GM12878 (cell line): Measurements from ENCODE around the gene C5. TPM values are rescaled to one million over a fixed set of nuclear protein-coding genes. Genes with fewer than 3 reads are reported as not detected.

ENCODE experiments used
- BACH1 ChIP-seq: fragments of 450-650 bp; IDR thresholded peaks from 2 replicates; pipeline ENCODE4 v1.6.1; 2017; ENCODE audit warnings: mild to moderate bottlenecking, borderline replicate concordance
- BHLHE40 ChIP-seq, 2 experiments: fragments of 450-650 bp in 1 of 2; IDR thresholded peaks; 2 replicates each; pipeline ENCODE4 v1.6.1; 2011 to 2017; ENCODE audit warnings: low read depth in 2 of 2, borderline replicate concordance in 1 of 2, improper control_type of control experiment in 1 of 2, low read length in 1 of 2, mild to moderate bottlenecking in 1 of 2
- BMI1 ChIP-seq: fragments of 450-650 bp; IDR thresholded peaks from 2 replicates; pipeline ENCODE4 v1.6.1; 2016; ENCODE audit warnings: mild to moderate bottlenecking, moderate library complexity, borderline replicate concordance
- CEBPZ ChIP-seq: fragments of 150-350 bp; IDR thresholded peaks from 2 replicates; pipeline ENCODE4 v1.6.1; 2016; ENCODE audit warnings: low read depth, low read length
- CREM ChIP-seq: IDR thresholded peaks from 2 replicates; pipeline ENCODE4 v1.6.1; 2014; ENCODE audit warnings: antibody characterized with exemption, low read depth
- DPF2 ChIP-seq: fragments of 450-650 bp; IDR thresholded peaks from 2 replicates; pipeline ENCODE4 v1.6.1; 2017; ENCODE audit warnings: mild to moderate bottlenecking
- E2F4 ChIP-seq: IDR thresholded peaks from 2 replicates; pipeline ENCODE4 v1.6.1; 2012; ENCODE audit warnings: low read depth, low read length, improper control_type of control experiment
- EP300 ChIP-seq, 2 experiments: fragments of 150-350 bp in 1 of 2; IDR thresholded peaks; 2 replicates each; pipeline ENCODE4 v1.6.1; 2011 to 2012; ENCODE audit warnings: low read depth in 2 of 2, low read length in 2 of 2, borderline replicate concordance in 1 of 2, improper control_type of control experiment in 1 of 2, inconsistent platforms in 1 of 2; ENCODE audit not compliant: control insufficient read depth in 1 of 2
- IKZF2 ChIP-seq, 2 experiments: fragments of 450-650 bp; IDR thresholded peaks; 2 replicates each; pipeline ENCODE4 v1.6.1; 2017; ENCODE audit warnings: mild to moderate bottlenecking in 2 of 2, moderate library complexity in 2 of 2
- IRF4 ChIP-seq: IDR thresholded peaks from 2 replicates; pipeline ENCODE4 v1.6.1; 2011; ENCODE audit warnings: low read depth, low read length
- IRF5 ChIP-seq: fragments of 450-650 bp; IDR thresholded peaks from 2 replicates; pipeline ENCODE4 v1.6.1; 2017; ENCODE audit warnings: borderline replicate concordance
- JUND ChIP-seq: IDR thresholded peaks from 2 replicates; pipeline ENCODE4 v1.6.1; 2012; ENCODE audit warnings: low read depth, mild to moderate bottlenecking, low read length, improper control_type of control experiment, moderate library complexity
- MLLT1 ChIP-seq: fragments of 450-650 bp; IDR thresholded peaks from 2 replicates; pipeline ENCODE4 v1.6.1; 2016; ENCODE audit warnings: mild to moderate bottlenecking
- NBN ChIP-seq: fragments of 450-650 bp; IDR thresholded peaks from 2 replicates; pipeline ENCODE4 v1.6.1; 2016
- NFIC ChIP-seq: IDR thresholded peaks from 2 replicates; pipeline ENCODE4 v1.6.1; 2012; ENCODE audit warnings: low read depth, mild to moderate bottlenecking, inconsistent platforms, low read length, moderate library complexity
- PBX3 ChIP-seq: IDR thresholded peaks from 2 replicates; pipeline ENCODE4 v1.6.1; 2011; ENCODE audit warnings: mild to moderate bottlenecking, low read depth, low read length, moderate library complexity; ENCODE audit not compliant: insufficient replicate concordance
- POLR2A ChIP-seq: IDR thresholded peaks from 2 replicates; pipeline ENCODE4 v1.6.1; 2011; ENCODE audit warnings: low read depth, mild to moderate bottlenecking, low read length
- POU2F2 ChIP-seq: IDR thresholded peaks from 3 replicates; pipeline ENCODE4 v1.6.1; 2011; ENCODE audit warnings: low read depth, mild to moderate bottlenecking, low read length, borderline replicate concordance
- RELB ChIP-seq: fragments of 450-650 bp; IDR thresholded peaks from 2 replicates; pipeline ENCODE4 v1.6.1; 2017; ENCODE audit warnings: low read depth, mild to moderate bottlenecking, moderate library complexity
- SIN3A ChIP-seq: IDR thresholded peaks from 2 replicates; pipeline ENCODE4 v1.6.1; 2012; ENCODE audit warnings: low read depth, low read length, improper control_type of control experiment
- ZNF24 ChIP-seq: fragments of 450-650 bp; IDR thresholded peaks from 2 replicates; pipeline ENCODE4 v1.6.1; 2017; ENCODE audit warnings: antibody characterized with exemption, mild to moderate bottlenecking
- polyA plus RNA-seq, 11 experiments: library from polyadenylated mRNA; depleted of rRNA in 4 of 11; unstranded in 6 of 11; stranded (reverse) in 5 of 11; fragments of >200 nt; fragmentation: Nextera tagmentation in 4 of 11; fragmentation: Illumina TruSeq in 1 of 11; extraction: Ambion mirVana in 4 of 11; extraction: Trizol in 1 of 11; gene quantifications; 1 replicate in 1 of 11; 2 replicates in 10 of 11; pipeline versions ENCODE4 v1.2.1 to v1.2.3, GENCODE V29; 2011 to 2016; ENCODE audit warnings: inconsistent platforms in 2 of 11, missing spikeins in 2 of 11, low read depth in 1 of 11
- total RNA-seq, 4 experiments: library from RNA; depleted of rRNA in 3 of 4; stranded (reverse); fragments of >200 nt in 3 of 4; fragmentation: Illumina TruSeq in 1 of 4; extraction: Trizol in 1 of 4; gene quantifications; 2 replicates each; pipeline versions ENCODE4 v1.2.1 to v1.2.3, GENCODE V29; 2013 to 2021

C5 gene
- total and polyA plus RNA-seq, 10 of the 15 experiments (the other 5 are each of a cell fraction or from before 2014, with no cell fraction given) = 0.39 to 2.2 (median 1.2) TPM

- no peak for TF ChIP-seq IRF5
- peak; percentile 93 for TF ChIP-seq NBN
- TF ChIP-seq ZNF24 = no peak
- peak; percentile 91 for TF ChIP-seq PBX3
- peak; percentile 80 for TF ChIP-seq IRF4
- TF ChIP-seq E2F4 = no peak
- peak; percentile 48 to 57; a peak in 2 of 4 replicates for TF ChIP-seq EP300 (IDR thresholded peaks at IDR 0.05; ENCODE audit: borderline replicate concordance in 1 of 2, control insufficient read depth in 1 of 2, low read depth in 2 of 2, low read length in 2 of 2)
- peak; percentile 93; the same call in 1 of the 2 replicates for TF ChIP-seq DPF2
- peak; percentile 52 for TF ChIP-seq NFIC
- TF ChIP-seq IKZF2 (IDR thresholded peaks at IDR 0.05) = peak; percentile 97 to 98
- TF ChIP-seq SIN3A = no peak
- TF ChIP-seq CEBPZ = no peak
- TF ChIP-seq POU2F2 = 0 out of 3 replicates have a peak, but pooled peaks have one; percentile 29
- no peak for TF ChIP-seq JUND
- TF ChIP-seq BACH1 = no peak
- TF ChIP-seq BMI1 = no peak
- no peak for TF ChIP-seq POLR2A
- 0 out of 2 replicates have a peak, but pooled peaks have one; percentile 23 for TF ChIP-seq CREM
- TF ChIP-seq RELB = peak; percentile 91
- TF ChIP-seq MLLT1 = peak; percentile 80; the same call in 1 of the 2 replicates
- peak; percentile 18 to 38; a peak in 1 of 4 replicates for TF ChIP-seq BHLHE40 (IDR thresholded peaks at IDR 0.05; ENCODE audit: borderline replicate concordance in 1 of 2, low read depth in 2 of 2, low read length in 1 of 2)
These were observed 105.6 kb downstream of the C5 start (continued) for GRCh38 chr9:120944434-120944843.
